Nephron (organoid): Measurements from ENCODE around the gene HIC1.

Experiments used
- H3K27ac Mint-ChIP-seq, 3 experiments: 2 replicates each; pipeline ENCODE4 v1.8.0; 2020; ENCODE audit warnings: mixed read lengths in 3 of 3, mild to moderate bottlenecking in 2 of 3, moderate library complexity in 1 of 3
- H3K27me3 Mint-ChIP-seq: 2 replicates; pipeline ENCODE4 v1.8.0; 2021; ENCODE audit warnings: low read depth, mild to moderate bottlenecking, moderate library complexity, mixed read lengths
- H3K36me3 Mint-ChIP-seq: 2 replicates; pipeline ENCODE4 v1.8.0; 2020; ENCODE audit warnings: low read depth, mixed read lengths
- H3K4me1 Mint-ChIP-seq: 2 replicates; pipeline ENCODE4 v1.8.0; 2020; ENCODE audit warnings: mixed read lengths
- H3K4me3 Mint-ChIP-seq, 3 experiments: 2 replicates each; pipeline ENCODE4 v1.8.0; 2020; ENCODE audit warnings: mild to moderate bottlenecking in 3 of 3, mixed read lengths in 3 of 3, moderate library complexity in 2 of 3
- H3K9me3 Mint-ChIP-seq: 2 replicates; pipeline ENCODE4 v1.8.0; 2020; ENCODE audit warnings: mixed read lengths
- CTCF ChIP-seq, 3 experiments: fragments of 200-600 bp; sonication (generic); IDR thresholded peaks; one replicate each; pipeline ENCODE4 v1.5.0; 2021; ENCODE audit warnings: antibody characterized with exemption in 3 of 3; ENCODE audit not compliant: unreplicated experiment in 3 of 3

Gene HIC1

GRCh38 chr17:2074919-2075318 is 20.0 kb downstream of the HIC1 start:
- Mint-ChIP-seq H3K27me3 (no peaks in the 10 kb centered on the region), H3K4me3 (no peak overlapping the region), H3K36me3 (peaks cover 48% of the 10 kb centered on the region), H3K4me1 (peaks cover 71% of the 10 kb centered on the region), H3K27ac (peak overlapping the region; percentile 94 to 99 (median 95)), H3K9me3 (no peaks in the 10 kb centered on the region)
- no peak for TF ChIP-seq CTCF (IDR thresholded peaks at IDR 0.05; ENCODE audit: unreplicated experiment in 3 of 3)

DNA sequence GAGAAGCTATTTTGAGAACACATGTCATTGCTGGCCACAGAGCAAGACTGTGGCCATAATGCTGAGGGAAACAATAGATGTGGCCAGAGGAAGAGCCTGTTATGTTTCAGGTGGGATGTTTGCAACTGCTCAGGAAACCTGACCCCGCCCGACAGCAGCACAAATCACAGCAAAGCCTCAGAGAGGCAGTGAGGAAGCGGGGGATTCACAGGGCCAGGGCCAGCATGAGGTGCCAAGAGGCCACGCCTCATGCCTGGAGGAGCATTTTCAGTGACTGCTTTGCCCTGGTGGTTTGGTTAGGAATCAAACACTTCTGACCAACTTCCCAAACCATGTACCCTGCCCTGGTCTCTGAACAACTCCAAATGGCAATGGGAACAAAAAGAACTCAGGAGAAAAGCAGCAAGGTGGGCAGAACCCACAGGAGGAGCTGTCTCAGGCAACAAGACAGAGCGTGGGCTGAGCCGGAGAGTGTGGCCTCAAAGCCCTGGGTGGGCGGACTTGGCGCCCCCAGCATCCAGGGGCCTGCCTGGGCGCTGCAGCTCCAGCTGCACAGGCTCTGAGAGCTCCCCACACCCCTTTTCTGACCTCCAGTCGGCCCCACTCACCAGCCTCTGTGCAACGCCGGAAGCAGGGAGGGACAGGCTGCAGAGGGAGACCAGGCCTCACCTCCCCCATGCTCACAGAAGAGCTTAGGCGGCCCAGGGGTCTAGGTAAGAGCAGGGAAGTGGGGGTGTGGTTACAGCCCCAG is 20.6 kb downstream of the HIC1 start:
- H3K27ac Mint-ChIP-seq, result peak overlapping the region; percentile 94 to 99 (median 95)
- no peaks in the 10 kb centered on the region for H3K9me3 Mint-ChIP-seq
- H3K4me3 Mint-ChIP-seq, result no peak overlapping the region
- peaks cover 45% of the 10 kb centered on the region for H3K36me3 Mint-ChIP-seq
- no peak for TF ChIP-seq CTCF (IDR thresholded peaks at IDR 0.05; ENCODE audit: unreplicated experiment in 3 of 3)
- no peaks in the 10 kb centered on the region for H3K27me3 Mint-ChIP-seq
- H3K4me1 Mint-ChIP-seq, result peaks cover 68% of the 10 kb centered on the region

DNA sequence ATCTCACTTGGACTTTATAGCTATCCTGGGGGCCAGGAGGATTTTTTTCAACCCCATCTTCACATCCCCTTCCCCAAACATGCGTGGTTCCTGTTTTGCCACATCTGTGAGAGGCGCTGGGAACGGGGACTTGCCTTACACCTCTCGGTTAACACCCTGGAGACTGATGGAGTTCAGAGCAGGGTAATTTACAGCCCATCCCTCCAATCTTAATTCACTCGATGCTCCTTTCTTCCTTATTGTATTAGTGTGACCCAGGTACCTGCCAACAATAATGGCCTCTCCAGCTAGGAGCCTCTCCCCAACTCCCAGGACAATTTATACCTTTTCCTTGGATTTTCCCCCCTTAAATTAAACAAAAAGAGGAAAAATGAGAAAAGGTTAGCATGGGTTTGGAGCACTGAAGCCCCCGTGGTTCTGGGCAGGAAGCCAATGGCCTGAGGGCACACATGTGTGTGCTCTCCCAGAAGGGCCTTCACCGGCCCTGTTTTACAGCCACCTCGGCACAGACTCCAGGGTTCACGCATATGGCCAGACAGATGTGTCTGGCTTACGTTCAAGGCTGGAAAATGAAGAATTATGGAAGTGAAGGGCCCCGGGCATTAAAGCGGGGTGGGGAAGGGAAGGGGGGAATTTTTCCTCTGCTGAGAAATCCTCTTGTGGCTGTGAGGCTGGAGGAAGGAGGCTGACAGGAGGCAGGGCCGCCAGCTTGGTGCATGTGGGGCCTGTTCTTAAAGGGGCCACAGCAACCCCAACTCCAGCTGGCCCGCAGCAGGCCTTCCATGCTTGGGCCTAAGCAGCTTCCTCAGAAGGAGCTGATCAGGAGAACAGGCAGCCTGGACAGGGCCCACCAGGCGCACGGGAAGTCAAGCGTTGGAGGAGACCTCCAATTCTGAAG is 21.4 kb downstream of the HIC1 start:
- H3K27me3 Mint-ChIP-seq, result no peaks in the 10 kb centered on the region
- peaks cover 44% of the 10 kb centered on the region for H3K36me3 Mint-ChIP-seq
- peak overlapping the region; percentile 94 to 99 (median 95) for H3K27ac Mint-ChIP-seq
- TF ChIP-seq CTCF (IDR thresholded peaks at IDR 0.05; ENCODE audit: unreplicated experiment in 3 of 3), result no peak
- no peaks in the 10 kb centered on the region for H3K9me3 Mint-ChIP-seq
- peaks cover 60% of the 10 kb centered on the region for H3K4me1 Mint-ChIP-seq
- peak overlapping the region in 2 of 3 experiments; percentile 34 to 37 for H3K4me3 Mint-ChIP-seq

GRCh38 chr17:2077040-2077439 is 22.1 kb downstream of the HIC1 start:
- Mint-ChIP-seq H3K9me3 (no peaks in the 10 kb centered on the region), H3K36me3 (peaks cover 46% of the 10 kb centered on the region), H3K4me3 (peak overlapping the region in 1 of 3 experiments; percentile 23), H3K27ac (peak overlapping the region; percentile 94 to 99 (median 95)), H3K27me3 (no peaks in the 10 kb centered on the region), H3K4me1 (peaks cover 59% of the 10 kb centered on the region)
- no peak for TF ChIP-seq CTCF (IDR thresholded peaks at IDR 0.05; ENCODE audit: unreplicated experiment in 3 of 3)

- Mint-ChIP-seq H3K4me1 (peaks cover 70% of the 10 kb centered on the region), H3K4me3 (no peak overlapping the region), H3K27ac (peak overlapping the region; percentile 98 to 99 (median 99)), H3K36me3 (peaks cover 47% of the 10 kb centered on the region), H3K9me3 (no peaks in the 10 kb centered on the region), H3K27me3 (no peaks in the 10 kb centered on the region)
- TF ChIP-seq CTCF (IDR thresholded peaks at IDR 0.05; ENCODE audit: unreplicated experiment in 3 of 3), result no peak
Observed at GRCh38 chr17:2081564-2081963, 26.7 kb downstream of the HIC1 start.
